NCI-H2081 (cell line): ENCODE data around the gene MYO18B.

Source experiments
- DNase-seq, 2 experiments: peaks; one replicate each; lab custom pipeline; 2025; lab: John Stamatoyannopoulos, UW

The MYO18B gene

DNA sequence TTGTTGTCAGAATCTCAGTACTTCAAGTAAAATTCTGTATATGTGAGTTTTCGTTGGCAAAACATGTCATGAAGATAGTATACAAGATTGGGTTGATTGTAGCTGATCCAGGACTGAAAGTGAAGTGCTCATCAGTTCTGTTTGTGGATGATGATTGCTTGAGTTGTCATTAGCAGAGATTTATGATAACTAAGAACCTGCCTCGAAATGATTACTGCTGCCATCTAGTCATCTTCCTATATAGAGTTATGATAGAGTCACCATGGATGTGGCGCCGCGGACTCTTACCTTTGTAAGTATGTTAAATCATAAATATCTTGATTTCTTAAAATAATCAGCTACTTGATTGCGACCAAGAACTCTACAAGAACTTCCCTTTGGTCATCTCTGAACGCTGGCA is 27.9 kb upstream of the MYO18B start:
- no peak for DNase-seq

DNA sequence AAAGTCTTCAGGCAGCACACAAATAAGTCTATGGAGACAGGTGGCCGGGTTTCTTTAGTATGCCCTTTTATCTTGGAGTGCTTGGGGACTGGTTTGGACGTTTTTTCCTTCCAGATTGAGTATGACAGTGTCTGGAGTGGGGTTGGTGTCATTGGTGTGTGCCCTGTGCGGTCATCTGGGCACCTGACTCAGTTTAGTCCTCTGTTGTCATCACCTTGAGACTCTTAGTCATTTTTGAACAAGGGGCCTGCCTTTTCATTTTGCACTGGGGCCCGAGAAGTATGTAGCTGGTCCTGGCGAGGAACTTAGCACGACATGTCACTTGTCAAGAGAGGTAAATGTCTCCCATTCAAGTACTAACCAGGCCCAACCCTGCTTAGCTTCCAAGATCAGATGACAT is 27.2 kb upstream of the MYO18B start:
- no peak for DNase-seq

DNA sequence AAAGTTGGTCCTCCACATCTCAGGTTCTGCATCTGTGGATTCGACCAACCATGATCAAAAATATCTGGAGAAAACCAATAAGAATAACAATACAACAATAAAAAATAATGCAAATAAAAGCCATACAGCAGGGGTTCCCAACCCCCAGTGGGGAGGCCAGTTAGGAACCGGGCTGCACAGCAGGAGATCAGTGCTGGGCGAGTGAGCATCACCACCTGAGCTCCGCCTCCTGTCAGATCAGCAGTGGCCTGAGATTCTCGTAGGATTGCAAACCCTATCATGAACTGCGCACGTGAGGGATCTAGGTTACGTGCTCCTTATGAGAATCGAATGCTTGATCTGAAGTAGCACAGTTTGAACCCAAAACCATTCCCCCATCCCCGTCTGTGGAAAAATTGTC is 25.4 kb upstream of the MYO18B start:
- no peak for DNase-seq

DNA sequence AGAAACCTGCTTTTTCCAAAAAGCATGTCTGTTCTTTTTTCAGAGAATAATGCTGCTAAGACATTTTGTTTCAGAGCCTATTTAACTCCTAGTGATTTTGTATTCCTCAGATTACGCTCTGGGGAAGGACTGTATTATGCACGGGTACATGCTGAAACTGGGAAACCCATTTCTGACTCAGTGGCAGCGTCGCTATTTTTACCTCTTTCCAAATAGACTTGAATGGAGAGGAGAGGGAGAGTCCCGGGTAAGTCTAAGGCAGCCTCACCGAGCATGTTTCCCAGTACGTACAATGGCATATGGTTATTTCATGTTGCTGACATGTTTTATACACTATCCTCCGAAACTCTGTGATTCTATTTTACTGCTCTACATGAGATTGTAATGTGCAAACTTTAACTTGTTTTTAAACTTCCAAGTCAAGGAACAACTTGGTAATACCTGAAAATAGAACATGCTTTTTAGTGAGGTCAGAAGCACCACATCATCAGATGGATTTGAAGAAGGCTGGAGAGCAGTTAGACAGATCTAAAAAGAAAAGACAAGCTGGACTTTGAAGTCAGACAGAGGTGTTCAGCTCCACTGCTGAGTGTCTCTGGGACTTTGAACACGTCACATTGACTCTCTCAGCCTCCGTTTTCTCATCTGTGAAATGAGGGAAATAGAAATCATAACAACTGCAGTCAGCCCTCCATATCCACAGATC is 23.7 kb upstream of the MYO18B start:
- no peak for DNase-seq

DNA sequence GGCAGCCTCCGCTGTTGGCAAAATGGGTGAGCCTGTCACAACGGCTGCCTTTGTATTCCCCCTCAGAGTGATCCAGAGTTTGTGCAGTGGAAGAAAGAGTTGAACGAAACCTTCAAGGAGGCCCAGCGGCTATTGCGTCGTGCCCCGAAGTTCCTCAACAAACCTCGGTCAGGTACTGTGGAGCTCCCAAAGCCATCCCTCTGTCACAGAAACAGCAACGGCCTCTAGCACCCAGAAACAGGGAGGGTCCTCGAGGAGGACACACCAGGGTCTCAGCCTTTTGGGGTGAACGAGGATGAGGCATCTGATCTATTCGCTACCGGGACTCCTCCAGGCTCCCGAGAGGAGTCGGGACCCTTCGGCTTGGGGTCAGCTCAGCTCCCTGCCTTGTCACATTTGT is 19.8 kb upstream of the MYO18B start:
- DNase-seq = no peak

DNA sequence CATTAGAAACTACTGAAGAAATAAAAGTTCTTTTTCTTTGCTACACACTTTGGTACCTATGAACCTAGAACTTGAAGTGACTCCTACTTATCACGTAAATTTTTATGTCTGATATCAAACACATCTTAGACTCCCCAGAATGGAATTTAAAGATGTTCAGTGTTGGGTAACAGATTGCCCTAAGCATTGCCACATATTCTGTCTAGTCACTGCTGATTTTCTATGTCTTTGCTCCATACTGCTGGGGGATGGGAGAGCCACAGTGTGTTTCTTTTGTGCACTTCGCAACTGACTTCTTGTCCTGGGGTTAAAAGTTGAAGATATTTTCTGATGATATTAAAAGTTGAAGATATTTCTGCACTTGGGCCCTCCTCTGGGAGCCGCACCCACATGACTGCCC is 19.4 kb upstream of the MYO18B start:
- no peak for DNase-seq

DNA sequence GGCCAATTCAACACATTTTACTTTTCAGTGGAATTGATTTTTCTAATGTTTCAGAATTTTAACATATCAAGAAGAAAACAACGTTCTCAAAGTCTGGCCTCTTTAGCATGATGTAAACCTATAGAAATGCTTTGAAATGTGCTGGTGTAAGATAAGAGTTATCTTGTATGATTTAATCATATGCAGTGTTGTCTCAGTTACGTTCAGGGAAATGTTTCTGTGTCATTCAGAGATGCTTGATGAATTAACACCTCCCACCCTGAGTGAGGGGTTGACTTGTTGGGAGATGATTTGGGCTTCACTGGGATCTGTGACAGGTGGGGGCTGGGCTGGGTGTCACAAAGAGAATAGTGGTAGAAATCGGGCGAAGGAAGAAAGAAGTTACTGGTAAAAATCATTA is 15.7 kb upstream of the MYO18B start:
- DNase-seq = no peak

DNA sequence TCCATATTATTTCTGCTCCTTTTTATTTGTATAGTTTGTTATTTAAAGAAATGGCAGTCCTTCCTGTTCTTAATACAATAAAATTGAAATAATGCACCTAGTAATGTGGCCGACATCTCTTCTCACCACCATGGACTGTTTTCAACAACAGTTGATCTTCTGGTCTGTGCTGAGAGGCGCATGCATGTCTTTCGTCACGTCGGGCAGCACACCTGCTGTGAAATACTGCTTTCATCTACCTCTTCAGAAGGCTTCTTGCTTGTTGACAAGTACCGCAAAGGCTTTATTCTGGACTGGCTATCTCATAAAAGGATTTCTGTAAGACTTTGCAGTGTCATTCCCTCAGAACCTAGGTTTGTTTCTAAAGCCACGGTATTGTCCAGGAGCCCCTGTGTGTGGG is 13.9 kb upstream of the MYO18B start:
- DNase-seq = no peak

DNA sequence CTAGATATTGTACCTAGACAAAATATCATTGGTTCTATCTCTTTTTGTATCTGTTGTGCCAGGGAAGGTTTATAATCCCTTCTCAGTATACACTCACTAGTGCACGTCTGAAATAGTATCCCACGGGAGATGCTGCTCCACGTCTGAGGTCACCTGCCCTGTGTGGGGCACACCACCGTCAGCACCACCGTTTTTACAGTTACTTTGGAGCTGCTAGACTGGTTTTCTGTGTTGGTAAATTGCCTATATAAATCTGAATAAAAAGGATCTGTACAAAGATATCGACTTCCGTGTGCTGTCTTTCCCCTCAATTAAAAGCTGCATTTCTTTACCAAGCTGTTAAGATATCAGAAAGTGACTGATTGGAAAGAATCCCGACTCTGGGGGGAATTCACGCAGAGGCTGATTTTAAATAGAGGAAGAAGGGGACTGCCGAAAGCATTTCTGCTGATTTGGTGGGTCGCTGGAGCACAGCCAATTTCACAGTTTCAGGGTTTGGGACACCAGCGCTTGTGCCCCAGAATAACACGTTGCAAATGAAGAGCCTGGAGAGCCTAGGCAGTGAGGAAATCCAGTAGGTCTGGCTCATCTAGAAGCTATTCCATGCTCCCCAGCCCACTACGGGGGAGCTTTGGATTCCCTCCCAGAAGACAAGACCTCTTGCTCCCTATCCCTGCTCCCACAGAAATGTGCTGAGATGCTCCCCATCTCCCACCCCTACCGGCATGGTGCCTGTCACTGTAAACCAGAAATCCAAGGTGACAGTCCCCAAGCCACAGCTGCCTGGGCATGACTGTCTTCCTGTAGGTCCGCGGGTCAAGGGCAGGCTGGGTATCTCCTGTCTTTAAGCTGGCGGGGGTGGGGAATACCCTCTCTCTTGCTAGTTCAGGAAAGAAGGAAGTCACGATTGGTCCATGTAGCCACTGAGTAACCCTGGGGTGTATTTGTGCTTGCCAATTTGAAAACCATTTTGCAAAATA is 12.7 kb upstream of the MYO18B start:
- DNase-seq = no peak

DNA sequence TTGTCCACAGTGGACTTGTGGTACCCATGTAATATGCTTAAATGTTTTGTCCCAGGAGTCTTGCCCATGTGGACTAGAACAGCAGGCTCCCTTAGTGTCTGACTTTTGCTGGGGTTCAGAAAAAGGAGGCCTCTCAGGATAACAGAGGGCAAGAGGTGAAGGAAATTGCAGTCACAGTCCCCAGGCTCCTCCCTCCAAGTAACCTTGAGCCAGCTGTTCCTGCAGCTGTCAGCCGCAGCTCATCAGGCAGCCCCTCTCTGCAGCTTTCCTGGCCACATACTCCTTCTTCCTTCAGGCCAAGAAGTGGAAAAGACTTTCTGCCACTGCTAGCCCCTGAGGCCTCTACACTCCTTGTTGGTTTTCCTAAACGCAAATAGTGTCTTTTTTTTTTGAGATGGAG is 6.3 kb upstream of the MYO18B start:
- DNase-seq = no peak

DNA sequence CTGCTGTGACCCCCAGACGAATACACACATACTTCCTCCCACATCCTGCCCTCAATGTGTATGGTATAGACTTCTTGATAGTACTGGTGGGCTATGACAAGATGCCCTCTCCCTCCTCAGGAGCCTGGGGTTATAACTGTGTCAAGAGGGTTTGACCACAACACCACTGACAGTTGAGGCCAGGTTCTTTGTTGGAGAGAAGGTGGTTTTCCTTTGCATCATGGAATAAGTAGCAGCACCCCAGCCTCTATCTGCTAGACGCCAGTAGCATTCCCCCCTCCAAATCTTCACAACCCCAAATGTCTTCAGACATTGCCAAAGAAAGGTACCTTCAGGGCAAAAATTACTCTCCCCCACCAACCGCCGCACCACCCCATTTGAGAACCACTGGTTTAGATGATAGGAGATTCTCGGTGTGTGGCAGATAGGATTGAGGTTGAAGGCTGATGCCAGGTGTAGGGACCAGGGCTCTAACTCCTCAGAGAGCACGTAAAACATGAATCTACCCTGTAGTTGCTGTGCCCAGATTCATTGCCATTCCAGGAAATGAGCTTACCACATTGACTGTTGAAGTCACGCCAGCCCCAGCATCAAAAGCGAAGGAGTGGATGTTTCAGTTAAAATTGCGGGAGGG is 5.5 kb upstream of the MYO18B start:
- no peak for DNase-seq

DNA sequence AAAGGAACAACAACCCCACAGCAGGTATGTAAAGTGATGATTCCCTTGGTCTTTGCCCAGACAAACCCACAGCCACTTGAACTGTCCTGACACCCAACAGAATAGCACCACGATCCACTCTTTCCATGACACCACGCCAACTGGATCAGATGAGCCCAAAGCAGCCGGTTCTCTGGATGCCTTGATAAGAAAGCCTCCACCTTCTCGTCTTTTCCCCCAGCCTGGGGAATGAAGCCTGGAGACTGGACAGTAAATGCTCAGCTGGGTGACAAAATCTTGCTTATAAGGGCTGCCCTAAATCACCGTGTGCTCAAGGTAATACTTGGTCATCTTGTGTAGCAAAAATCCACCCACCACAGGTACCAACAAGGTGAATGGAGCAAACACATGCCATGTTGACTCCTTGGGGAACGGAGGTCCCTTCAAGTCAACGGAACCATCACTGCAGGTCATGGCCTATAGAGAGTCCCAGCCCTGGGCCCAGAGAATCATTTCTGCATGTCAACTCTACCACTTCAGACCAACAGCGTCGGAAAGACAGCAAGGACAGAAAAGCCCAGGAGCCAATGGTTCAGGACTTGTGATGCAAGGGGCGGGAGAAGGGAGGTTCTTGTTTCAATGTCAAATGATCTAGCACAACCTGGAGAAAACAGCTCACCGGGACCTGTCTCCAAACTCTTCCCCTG is 2.2 kb upstream of the MYO18B start:
- DNase-seq = no peak

DNA sequence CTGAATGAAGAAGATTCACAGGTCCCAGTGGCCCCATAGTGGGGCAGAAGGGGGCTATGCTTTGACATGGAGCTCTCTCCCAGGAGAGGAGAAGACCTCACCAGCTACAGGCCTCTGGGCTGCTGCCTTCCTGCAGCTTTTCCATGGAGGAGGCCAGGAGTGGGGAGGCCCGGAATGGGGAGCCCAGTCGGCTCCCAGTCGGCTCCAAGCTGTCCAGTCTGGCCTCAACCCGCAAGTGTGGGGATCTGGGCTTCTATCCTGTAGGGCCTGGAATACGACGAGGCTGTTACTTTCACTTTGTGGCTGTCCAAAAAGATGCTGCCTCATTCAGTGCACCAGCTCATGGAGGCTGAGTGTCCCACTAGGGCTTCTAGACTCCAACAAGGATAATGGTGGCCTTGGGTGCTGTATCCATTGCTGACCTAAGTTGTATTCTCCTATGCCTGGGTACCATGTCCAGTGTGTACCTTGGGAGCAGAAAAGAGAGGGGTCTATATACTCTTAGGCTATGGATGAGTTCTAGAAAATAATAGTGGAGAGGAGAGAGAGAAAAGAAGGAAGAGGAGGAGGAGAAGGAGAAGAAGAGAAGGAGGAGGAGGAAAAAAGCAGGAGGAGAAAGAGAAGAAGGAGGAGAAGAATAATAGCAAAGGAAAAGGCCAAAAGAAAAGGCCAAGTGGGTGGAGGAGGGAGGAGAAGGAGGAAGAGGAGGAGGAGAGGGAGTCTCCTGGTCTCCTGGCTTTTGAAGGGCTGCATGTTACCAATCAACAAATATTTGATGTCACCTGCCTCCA is 1.1 kb downstream of the MYO18B start:
- no peak for DNase-seq

DNA sequence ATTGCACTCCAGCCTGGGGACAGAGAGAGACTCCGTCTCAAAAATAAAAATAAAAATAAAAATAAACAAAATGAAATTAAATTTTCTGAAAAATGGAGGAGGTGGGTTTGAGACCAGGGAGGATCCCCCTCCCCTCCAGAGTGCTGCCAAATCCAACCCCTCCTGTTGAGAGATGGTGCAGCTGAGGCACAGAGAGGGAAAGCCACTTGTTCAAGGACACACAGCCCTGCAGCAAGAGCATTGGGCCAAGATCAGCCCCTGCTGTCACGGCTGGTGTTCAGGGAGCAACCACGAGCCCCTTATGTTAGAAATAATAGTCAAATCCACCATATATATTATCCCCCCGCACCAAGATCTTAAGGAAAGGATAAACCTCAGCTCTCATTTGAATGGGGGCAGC is 2.7 kb downstream of the MYO18B start:
- no peak for DNase-seq

DNA sequence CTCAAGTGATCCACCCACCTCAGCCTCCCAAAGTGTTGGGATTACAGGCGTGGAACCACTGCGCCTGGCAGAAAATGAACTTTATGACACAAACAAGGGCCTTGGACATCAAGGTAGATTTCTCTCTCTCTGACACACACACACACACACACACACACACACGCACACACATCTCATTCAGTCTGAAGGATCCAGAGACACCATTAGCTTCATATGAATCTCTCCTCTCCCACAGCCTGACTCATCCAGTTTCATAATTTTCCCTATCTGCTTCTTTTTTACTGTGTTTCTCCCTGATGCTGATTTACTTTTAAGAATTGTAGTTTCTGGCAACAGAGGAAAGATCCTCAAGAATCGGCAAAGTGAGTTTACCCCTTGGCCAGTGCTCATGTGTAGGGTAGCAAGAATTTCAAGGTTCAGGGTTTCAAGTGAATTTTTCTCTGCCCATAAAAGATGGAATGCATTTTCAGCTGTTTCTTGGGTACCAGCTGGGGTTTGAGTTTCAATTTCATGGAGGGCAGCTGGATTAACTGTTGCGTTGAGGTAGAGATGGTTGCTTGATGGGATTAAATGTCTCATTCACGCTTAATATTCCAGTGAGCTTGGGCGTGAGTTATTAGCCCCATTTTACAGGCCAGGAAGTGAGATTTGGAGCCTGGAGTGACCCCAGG is 3.5 kb downstream of the MYO18B start:
- DNase-seq = no peak

DNA sequence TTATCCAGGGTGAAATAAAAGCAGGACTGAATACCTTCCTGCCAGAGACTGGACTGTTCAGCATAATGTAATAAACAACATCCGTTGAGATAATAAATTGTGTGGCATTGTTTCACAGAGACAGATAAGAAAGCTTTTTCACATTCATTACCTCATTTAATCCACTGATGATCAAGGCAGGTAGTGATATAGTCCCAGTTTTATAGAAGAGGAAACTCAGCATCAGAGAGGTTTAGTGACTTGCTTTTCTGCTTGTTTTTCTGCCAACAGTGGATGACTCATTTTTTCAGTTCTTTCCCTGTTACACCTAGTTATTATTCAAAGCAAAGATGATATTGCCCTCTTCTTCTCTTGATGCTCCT is 4.0 kb downstream of the MYO18B start:
- DNase-seq = no peak

DNA sequence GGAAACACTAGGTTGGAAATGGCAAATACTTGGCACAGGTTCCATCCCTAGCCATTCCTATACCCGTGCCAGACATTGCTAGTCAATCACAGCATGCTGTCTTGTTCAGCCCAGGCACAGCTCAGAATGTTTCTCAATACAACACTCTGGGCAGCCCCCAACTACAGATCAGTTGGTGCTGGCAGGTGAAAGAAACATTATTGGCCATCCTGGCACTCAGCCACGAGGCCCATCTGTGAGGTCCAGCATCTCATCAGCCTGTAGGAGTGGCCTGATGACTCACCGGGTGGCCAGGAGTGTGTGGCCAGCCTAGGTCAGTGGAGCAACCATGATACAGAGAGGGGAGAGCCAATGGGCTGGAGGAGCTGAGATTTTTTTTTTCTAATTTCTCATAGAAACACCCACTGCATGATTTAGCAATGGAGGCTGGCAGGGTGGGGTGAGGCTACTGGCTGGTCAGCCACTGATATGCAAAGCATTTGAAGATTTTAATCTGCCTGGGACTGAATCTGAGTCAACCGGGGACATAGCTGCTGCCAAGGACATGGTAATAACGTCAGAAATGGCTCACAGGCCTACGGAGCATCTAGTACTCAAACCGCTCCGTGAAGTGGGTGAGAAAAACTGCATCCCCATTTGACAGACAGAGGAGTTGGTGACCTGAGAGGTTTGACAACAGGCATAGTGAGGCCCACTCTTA is 5.4 kb downstream of the MYO18B start:
- no peak for DNase-seq

DNA sequence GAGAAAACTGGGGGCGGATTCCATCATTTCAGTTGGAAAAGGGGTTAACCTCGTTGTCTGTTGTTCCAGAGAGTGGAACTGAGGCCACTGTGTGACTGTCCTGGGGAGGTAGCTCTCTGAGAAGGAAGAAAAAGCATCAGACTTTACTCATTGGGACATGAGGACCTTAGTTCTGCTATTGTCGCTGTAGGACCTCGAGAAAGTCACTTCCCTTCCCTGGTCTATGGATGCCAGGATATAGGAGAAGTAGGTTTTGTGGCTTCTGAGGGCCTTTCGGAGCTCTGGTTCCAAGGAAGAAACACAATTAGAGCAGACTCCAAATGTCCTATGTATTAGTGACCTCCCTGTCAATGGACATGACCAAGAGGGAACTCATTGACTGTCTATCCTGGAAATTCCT is 6.2 kb downstream of the MYO18B start:
- no peak for DNase-seq

DNA sequence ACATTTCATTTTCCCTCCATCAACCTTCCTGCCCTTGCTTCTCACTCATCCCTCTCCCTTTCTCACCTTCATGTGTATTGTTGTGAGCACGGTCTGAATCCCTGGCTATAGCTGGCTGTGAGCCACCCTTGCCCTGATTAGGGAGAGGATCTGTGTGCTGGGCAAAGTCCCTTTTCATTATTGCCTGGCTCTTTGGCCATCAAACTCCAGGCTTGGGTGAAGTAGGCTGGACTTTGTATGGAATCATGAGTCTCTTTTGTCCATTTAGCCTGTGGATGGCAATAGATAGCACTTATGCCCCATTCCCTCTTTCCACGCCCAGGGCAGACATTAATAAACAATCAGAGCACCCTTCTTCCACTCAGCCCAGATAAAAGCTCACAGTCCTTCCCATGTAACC is 6.7 kb downstream of the MYO18B start:
- DNase-seq = no peak

DNA sequence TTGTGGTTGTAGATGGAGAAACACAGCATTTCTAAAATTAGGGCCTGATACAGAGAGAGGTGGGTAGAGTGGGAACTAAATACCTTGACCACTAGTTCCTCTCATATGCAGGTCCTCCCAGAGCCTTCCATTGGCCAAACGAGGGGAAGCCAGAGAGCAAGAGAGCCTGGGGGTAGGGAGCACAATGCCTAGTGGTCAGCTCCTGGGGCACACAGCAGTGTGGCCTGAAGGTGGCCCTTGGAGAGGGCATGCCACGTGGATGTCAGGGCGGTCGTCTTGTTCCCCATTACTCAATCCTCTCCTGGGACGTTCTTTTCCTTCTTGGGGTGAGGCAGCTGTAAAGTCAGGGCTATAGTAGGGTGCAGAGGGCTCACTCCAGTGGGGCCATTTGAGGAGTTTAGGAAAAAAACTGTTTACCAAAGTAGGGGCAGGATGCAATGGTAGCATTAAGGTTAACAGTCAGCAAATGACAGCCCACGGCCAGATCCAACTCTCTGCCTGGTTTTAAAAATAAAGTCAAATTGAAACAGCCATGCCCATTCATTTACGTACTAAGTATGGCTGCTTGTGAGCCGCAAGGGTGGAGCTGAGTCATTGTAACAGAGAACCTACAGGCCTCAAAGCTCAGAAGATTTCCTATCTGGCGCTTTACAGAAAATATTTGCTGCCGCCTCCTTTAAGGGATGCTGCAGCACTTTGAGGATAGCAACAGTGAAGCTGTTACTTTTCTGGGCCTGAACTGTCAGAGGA is 7.6 kb downstream of the MYO18B start:
- DNase-seq = no peak
